Measurements from ENCODE around the gene MPZL1.

The MPZL1 gene

GRCh38 chr1:167683226-167683625, 38.6 kb upstream of the MPZL1 start:
- DNase-seq (ENCODE audit: low spot score): no peak
- 0 out of 2 replicates have a peak overlapping the region, but pooled peaks have one; percentile 14 for H3K27ac ChIP-seq
- TF ChIP-seq, protein P1, sequence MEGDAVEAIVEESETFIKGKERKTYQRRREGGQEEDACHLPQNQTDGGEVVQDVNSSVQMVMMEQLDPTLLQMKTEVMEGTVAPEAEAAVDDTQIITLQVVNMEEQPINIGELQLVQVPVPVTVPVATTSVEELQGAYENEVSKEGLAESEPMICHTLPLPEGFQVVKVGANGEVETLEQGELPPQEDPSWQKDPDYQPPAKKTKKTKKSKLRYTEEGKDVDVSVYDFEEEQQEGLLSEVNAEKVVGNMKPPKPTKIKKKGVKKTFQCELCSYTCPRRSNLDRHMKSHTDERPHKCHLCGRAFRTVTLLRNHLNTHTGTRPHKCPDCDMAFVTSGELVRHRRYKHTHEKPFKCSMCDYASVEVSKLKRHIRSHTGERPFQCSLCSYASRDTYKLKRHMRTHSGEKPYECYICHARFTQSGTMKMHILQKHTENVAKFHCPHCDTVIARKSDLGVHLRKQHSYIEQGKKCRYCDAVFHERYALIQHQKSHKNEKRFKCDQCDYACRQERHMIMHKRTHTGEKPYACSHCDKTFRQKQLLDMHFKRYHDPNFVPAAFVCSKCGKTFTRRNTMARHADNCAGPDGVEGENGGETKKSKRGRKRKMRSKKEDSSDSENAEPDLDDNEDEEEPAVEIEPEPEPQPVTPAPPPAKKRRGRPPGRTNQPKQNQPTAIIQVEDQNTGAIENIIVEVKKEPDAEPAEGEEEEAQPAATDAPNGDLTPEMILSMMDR (conservative IDR thresholded peaks at IDR 0.05; ENCODE audit: low read depth): no peak
- POLR2A ChIA-PET (ENCODE audit: low non-redundant PET): no interaction called here
- CTCF ChIA-PET: no interaction called here

DNA sequence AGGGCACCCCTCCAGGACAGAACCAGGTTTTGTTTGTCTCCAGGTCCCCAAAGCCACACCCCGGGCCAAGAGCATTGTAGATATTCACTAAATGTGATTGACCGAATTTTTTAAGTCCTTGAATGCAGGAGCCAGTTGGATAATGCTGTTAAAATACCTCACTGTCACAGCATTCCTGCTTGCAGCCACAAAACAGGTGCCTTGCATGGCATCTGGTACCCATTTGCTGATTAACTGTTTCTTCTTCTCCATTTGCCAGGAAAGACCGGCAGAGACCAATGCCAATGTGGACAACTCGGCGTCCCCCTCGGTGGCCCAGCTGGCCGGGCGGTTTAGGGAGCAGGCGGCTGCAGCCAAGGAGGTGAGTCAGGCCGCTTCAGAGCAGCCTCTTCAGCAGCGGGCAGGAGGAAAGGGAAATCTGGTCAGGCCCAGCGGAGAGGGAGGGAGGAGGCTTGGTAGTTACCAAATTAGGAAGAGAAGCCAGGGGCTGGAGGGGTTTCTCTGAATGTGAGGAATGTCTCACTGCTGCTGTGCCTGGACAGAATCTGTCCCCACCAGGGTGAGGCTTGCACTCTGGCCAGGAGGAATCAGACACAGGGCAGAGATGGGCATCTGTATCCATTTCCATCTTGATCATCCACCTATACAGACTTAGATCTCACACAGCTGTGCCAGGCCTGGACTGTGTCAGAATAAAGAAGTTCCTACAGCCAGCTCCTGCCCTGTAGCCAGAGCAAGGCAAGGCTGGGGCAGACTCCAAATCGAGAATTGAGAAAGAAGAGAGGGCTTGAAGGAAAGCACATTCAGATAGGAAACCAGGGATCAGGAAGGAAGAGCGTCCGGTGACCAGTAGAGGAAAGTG, 37.9 kb upstream of the MPZL1 start:
- H3K27ac ChIP-seq: 0 out of 2 replicates have a peak overlapping the region, but pooled peaks have one; percentile 14
- no peak for DNase-seq (ENCODE audit: low spot score)
- CTCF ChIA-PET: interaction anchor here (1.2 kb wide), 1 partner anchor 83 kb away, joined by 3 read pairs; no protein-coding TSS in a partner anchor
- TF ChIP-seq, protein P1 (conservative IDR thresholded peaks at IDR 0.05; ENCODE audit: low read depth): no peak
- POLR2A ChIA-PET (ENCODE audit: low non-redundant PET): no interaction called here

GRCh38 chr1:167685844-167686243, 35.9 kb upstream of the MPZL1 start:
- H3K27ac ChIP-seq: no peak overlapping the region
- no peak for DNase-seq (ENCODE audit: low spot score)
- POLR2A ChIA-PET (ENCODE audit: low non-redundant PET): no interaction called here
- CTCF ChIA-PET: interaction anchor here (1.2 kb wide), 1 partner anchor 86 kb away, joined by 5 read pairs; no protein-coding TSS in a partner anchor
- TF ChIP-seq, protein P1 (conservative IDR thresholded peaks at IDR 0.05; ENCODE audit: low read depth): no peak

DNA sequence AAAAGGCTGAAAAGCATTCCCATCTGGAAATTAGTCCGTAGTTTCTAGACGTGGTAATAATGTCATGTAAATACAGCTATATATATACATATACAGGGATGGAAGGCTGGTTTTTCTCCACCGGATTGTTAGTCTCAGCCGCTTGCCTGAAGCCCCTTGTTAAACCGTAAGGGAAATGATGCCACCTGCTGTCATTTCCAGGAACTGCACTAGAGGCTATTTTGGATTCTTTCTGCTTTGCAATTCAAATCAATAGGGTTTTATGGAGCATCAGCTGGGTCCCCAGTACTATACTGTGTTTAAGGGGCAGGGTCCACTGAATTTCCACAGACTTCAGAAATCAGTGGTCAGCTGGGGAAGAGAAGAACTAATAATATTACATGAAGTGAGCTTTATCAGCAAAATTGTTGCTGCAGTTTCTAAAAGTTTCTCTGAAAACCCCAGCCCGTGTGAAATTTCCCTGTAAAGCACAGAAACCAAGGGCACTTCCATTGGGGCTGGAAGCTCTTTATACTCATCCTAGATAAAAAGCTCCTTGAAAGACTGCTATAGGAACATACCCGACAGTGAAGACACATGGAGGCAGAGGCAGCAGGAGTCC, 33.8 kb upstream of the MPZL1 start:
- TF ChIP-seq, protein P1 (conservative IDR thresholded peaks at IDR 0.05; ENCODE audit: low read depth): peak; percentile 92
- peak overlapping the region; percentile 27; the same call in 1 of the 2 replicates for H3K27ac ChIP-seq
- ChIA-PET CTCF (interaction anchor here (0.6 to 2.1 kb wide), 27 partner anchors 11 to 656 kb away, joined by 3 to 27 read pairs (median 4); no protein-coding TSS in a partner anchor), POLR2A (ENCODE audit: low non-redundant PET) (no interaction called here)
- DNase-seq (ENCODE audit: low spot score): peak; percentile 66

- DNase-seq (ENCODE audit: low spot score): no peak
- ChIA-PET CTCF (interaction anchor here (1.0 kb wide), 1 partner anchor 89 kb away, joined by 3 read pairs; no protein-coding TSS in a partner anchor), POLR2A (ENCODE audit: low non-redundant PET) (no interaction called here)
- TF ChIP-seq, protein P1 (conservative IDR thresholded peaks at IDR 0.05; ENCODE audit: low read depth): no peak
- H3K27ac ChIP-seq: no peak overlapping the region
Measured at GRCh38 chr1:167689567-167689920, 32.2 kb upstream of the MPZL1 start.

DNA sequence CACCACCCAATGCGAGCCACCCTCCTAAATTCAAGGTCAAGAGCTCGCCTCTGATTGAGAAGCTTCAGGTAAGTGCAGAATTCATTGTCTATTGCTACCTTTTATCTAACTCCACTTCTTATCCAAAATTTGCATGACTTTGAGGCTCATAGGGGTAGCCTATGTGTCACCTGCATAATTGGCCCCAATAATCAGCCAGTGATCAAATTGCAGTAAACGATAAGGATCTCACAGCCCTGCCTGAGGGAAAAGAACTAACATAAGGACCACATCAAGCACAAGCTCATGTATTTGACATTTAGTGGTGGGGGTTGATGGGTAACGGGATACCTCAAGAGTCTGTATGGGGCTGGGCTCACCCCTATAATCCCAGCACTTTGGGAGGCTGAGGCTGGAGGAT, 31.7 kb upstream of the MPZL1 start:
- ChIA-PET POLR2A (ENCODE audit: low non-redundant PET) (no interaction called here), CTCF (interaction anchor here (1.0 kb wide), 1 partner anchor 90 kb away, joined by 3 read pairs; no protein-coding TSS in a partner anchor)
- no peak for DNase-seq (ENCODE audit: low spot score)
- TF ChIP-seq, protein P1 (conservative IDR thresholded peaks at IDR 0.05; ENCODE audit: low read depth): no peak
- H3K27ac ChIP-seq: no peak overlapping the region

All from RWPE1 (cell line).